Measurements from ENCODE around the gene WDFY4. TPM values are rescaled to one million over a fixed set of nuclear protein-coding genes. Genes with fewer than 3 reads are reported as not detected.

The WDFY4 gene
- total RNA-seq, 2 donors from 2014 or later: not detected

GRCh38 chr10:48946891-48947500 is 262.3 kb downstream of the WDFY4 start:
- H3K4me3 ChIP-seq (ENCODE audit: low read length): no peak overlapping the region
- Mint-ChIP-seq H3K27ac (no peak overlapping the region), H3K27me3 (ENCODE audit: insufficient read depth) (peaks cover 2% of the 10 kb centered on the region), H3K36me3 (ENCODE audit: low read depth) (no peaks in the 10 kb centered on the region), H3K9me3 (no peaks in the 10 kb centered on the region), H3K4me1 (peaks cover 8% of the 10 kb centered on the region), H3K4me3 (no peak overlapping the region)
- no peak overlapping the region for H3K9ac ChIP-seq (ENCODE audit: extremely low read depth, low read length, poor library complexity, severe bottlenecking)
- 95 to 97% methylated on average over 4 to 12 of the region's 12 CpGs for WGBS, 2 experiments (ENCODE audit: insufficient coverage in 1 of 2, insufficient read length in 1 of 2)
- no peak for TF ChIP-seq CTCF (conservative IDR thresholded peaks at IDR 0.05)
- H3K4me1 ChIP-seq (ENCODE audit: control insufficient read depth, insufficient read depth, low read length): peaks cover 3% of the 10 kb centered on the region
- H3K27ac ChIP-seq (ENCODE audit: low read depth, low read length): no peak overlapping the region
- no peaks in the 10 kb centered on the region for H3K27me3 ChIP-seq (ENCODE audit: control insufficient read depth, insufficient read depth, low read length, poor library complexity, severe bottlenecking)
- no peak for DNase-seq
- no peaks in the 10 kb centered on the region for H3K9me3 ChIP-seq (ENCODE audit: control insufficient read depth, low read length)
- no peaks in the 10 kb centered on the region for H3K36me3 ChIP-seq (ENCODE audit: control insufficient read depth, insufficient read depth, low read length)

- Mint-ChIP-seq H3K27ac (no peak overlapping the region), H3K36me3 (ENCODE audit: low read depth) (no peaks in the 10 kb centered on the region)
- no peak for DNase-seq
These were observed 263.2 kb downstream of the WDFY4 start for GRCh38 chr10:48947690-48948469.

GRCh38 chr10:48948470-48949037 is 263.9 kb downstream of the WDFY4 start:
- no peak overlapping the region for H3K4me3 Mint-ChIP-seq
- DNase-seq: no peak
- TF ChIP-seq CTCF (conservative IDR thresholded peaks at IDR 0.05): no peak
- no peaks in the 10 kb centered on the region for H3K36me3 ChIP-seq (ENCODE audit: control insufficient read depth, insufficient read depth, low read length)
- no peak overlapping the region for H3K9ac ChIP-seq (ENCODE audit: extremely low read depth, low read length, poor library complexity, severe bottlenecking)
- H3K27ac Mint-ChIP-seq: no peak overlapping the region
- no peaks in the 10 kb centered on the region for H3K36me3 Mint-ChIP-seq (ENCODE audit: low read depth)
- no peak overlapping the region for H3K4me3 ChIP-seq (ENCODE audit: low read length)
- no peaks in the 10 kb centered on the region for H3K9me3 Mint-ChIP-seq
- H3K9me3 ChIP-seq (ENCODE audit: control insufficient read depth, low read length): no peaks in the 10 kb centered on the region
- peaks cover 8% of the 10 kb centered on the region for H3K4me1 Mint-ChIP-seq
- no peak overlapping the region for H3K27ac ChIP-seq (ENCODE audit: low read depth, low read length)
- peaks cover 2% of the 10 kb centered on the region for H3K27me3 Mint-ChIP-seq (ENCODE audit: insufficient read depth)
- peaks cover 3% of the 10 kb centered on the region for H3K4me1 ChIP-seq (ENCODE audit: control insufficient read depth, insufficient read depth, low read length)
- H3K27me3 ChIP-seq (ENCODE audit: control insufficient read depth, insufficient read depth, low read length, poor library complexity, severe bottlenecking): no peaks in the 10 kb centered on the region
- whole genome bisulfite sequencing, 2 experiments (ENCODE audit: insufficient coverage in 1 of 2, insufficient read length in 1 of 2): 94 to 100% methylated on average over 1 to 2 of the region's 2 CpGs

More at GRCh38 chr10:48947690-48948469, 263.2 kb downstream of the WDFY4 start:
- Histone ChIP-seq H3K27me3 (ENCODE audit: control insufficient read depth, insufficient read depth, low read length, poor library complexity, severe bottlenecking) (no peaks in the 10 kb centered on the region), H3K9me3 (ENCODE audit: control insufficient read depth, low read length) (no peaks in the 10 kb centered on the region), H3K9ac (ENCODE audit: extremely low read depth, low read length, poor library complexity, severe bottlenecking) (no peak overlapping the region), H3K27ac (ENCODE audit: low read depth, low read length) (no peak overlapping the region), H3K4me3 (ENCODE audit: low read length) (no peak overlapping the region), H3K36me3 (ENCODE audit: control insufficient read depth, insufficient read depth, low read length) (no peaks in the 10 kb centered on the region), H3K4me1 (ENCODE audit: control insufficient read depth, insufficient read depth, low read length) (peaks cover 3% of the 10 kb centered on the region)
- TF ChIP-seq CTCF (conservative IDR thresholded peaks at IDR 0.05): no peak
- peaks cover 8% of the 10 kb centered on the region for H3K4me1 Mint-ChIP-seq
- H3K9me3 Mint-ChIP-seq: no peaks in the 10 kb centered on the region
- no peak overlapping the region for H3K4me3 Mint-ChIP-seq
- H3K27me3 Mint-ChIP-seq (ENCODE audit: insufficient read depth): peaks cover 2% of the 10 kb centered on the region
- WGBS, 2 experiments (ENCODE audit: insufficient coverage in 1 of 2, insufficient read length in 1 of 2): 81 to 87% methylated on average over 9 to 10 of the region's 10 CpGs

Measured in endodermal cell (in vitro differentiated cells).